ENCODE measurements around the gene SLC27A1.

- TF ChIP-seq, protein P1, sequence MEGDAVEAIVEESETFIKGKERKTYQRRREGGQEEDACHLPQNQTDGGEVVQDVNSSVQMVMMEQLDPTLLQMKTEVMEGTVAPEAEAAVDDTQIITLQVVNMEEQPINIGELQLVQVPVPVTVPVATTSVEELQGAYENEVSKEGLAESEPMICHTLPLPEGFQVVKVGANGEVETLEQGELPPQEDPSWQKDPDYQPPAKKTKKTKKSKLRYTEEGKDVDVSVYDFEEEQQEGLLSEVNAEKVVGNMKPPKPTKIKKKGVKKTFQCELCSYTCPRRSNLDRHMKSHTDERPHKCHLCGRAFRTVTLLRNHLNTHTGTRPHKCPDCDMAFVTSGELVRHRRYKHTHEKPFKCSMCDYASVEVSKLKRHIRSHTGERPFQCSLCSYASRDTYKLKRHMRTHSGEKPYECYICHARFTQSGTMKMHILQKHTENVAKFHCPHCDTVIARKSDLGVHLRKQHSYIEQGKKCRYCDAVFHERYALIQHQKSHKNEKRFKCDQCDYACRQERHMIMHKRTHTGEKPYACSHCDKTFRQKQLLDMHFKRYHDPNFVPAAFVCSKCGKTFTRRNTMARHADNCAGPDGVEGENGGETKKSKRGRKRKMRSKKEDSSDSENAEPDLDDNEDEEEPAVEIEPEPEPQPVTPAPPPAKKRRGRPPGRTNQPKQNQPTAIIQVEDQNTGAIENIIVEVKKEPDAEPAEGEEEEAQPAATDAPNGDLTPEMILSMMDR (IDR thresholded peaks at IDR 0.05; ENCODE audit: low read depth, low read length, missing input control): no peak
- TF ChIP-seq RAD21 (IDR thresholded peaks at IDR 0.05) (no peak), GABPA (IDR thresholded peaks at IDR 0.05 in 1 of 2, conservative IDR thresholded peaks at IDR 0.05 in 1 of 2) (no peak), JUND (IDR thresholded peaks at IDR 0.05) (no peak), TAF1 (conservative IDR thresholded peaks at IDR 0.05) (no peak), HNF4G (IDR thresholded peaks at IDR 0.05) (no peak), MAX (IDR thresholded peaks at IDR 0.05) (no peak)
- TF ChIP-seq, protein P2, sequence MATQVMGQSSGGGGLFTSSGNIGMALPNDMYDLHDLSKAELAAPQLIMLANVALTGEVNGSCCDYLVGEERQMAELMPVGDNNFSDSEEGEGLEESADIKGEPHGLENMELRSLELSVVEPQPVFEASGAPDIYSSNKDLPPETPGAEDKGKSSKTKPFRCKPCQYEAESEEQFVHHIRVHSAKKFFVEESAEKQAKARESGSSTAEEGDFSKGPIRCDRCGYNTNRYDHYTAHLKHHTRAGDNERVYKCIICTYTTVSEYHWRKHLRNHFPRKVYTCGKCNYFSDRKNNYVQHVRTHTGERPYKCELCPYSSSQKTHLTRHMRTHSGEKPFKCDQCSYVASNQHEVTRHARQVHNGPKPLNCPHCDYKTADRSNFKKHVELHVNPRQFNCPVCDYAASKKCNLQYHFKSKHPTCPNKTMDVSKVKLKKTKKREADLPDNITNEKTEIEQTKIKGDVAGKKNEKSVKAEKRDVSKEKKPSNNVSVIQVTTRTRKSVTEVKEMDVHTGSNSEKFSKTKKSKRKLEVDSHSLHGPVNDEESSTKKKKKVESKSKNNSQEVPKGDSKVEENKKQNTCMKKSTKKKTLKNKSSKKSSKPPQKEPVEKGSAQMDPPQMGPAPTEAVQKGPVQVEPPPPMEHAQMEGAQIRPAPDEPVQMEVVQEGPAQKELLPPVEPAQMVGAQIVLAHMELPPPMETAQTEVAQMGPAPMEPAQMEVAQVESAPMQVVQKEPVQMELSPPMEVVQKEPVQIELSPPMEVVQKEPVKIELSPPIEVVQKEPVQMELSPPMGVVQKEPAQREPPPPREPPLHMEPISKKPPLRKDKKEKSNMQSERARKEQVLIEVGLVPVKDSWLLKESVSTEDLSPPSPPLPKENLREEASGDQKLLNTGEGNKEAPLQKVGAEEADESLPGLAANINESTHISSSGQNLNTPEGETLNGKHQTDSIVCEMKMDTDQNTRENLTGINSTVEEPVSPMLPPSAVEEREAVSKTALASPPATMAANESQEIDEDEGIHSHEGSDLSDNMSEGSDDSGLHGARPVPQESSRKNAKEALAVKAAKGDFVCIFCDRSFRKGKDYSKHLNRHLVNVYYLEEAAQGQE (IDR thresholded peaks at IDR 0.05): no peak
- TF ChIP-seq, protein P3, sequence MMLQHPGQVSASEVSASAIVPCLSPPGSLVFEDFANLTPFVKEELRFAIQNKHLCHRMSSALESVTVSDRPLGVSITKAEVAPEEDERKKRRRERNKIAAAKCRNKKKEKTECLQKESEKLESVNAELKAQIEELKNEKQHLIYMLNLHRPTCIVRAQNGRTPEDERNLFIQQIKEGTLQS (IDR thresholded peaks at IDR 0.05): no peak
These were observed 46.7 kb upstream of the SLC27A1 start for GRCh38 chr19:17423429-17424208.

Measured in liver (tissue), 3 donors.